K562 (cell line): ENCODE data around the gene ABCF2. TPM values are rescaled to one million over a fixed set of nuclear protein-coding genes. Genes with fewer than 3 reads are reported as not detected.
A peak's percentile ranks its signal among the peaks of the same experiment; 100 is the strongest.

Source experiments
- ATAC-seq: fragments of 200-7000 bp; cut with Tn5 transposase; 3 replicates; pipeline ENCODE4 v1.9.1; 2020; ENCODE audit warnings: moderate library complexity
- BruUV-seq: library from RNA; stranded (reverse); fragments of 400-500 nt; replicated peaks from 2 replicates; lab custom pipeline; 2021; lab: Mats Ljungman, UMichigan
- CTCF ChIA-PET: fragments of 300-600 bp; formaldehyde crosslinking; extraction: SDS; loops from one replicate; lab custom pipeline; 2021; ENCODE audit warnings: low intra/inter-chr PET ratio; lab: Yijun Ruan, JAX
- POLR2A ChIA-PET: fragments of 300-600, 350-650 bp; sonication (Branson Sonifier 250); formaldehyde crosslinking; extraction: SDS; loops from one replicate; lab custom pipeline; 2021; ENCODE audit warnings: antibody characterized with exemption, inconsistent platforms; lab: Yijun Ruan, JAX
- DNase-seq, 4 experiments: peaks; one replicate each; pipeline versions ENCODE4 v3.0.0 to v3.0.0-alpha.2; 2011 to 2018; ENCODE audit warnings: low spot score in 3 of 4, mixed read lengths in 3 of 4; ENCODE audit errors: extremely low read depth in 1 of 4
- FAIRE-seq: peaks from 2 replicates; lab custom pipeline; 2011; peaks lifted over from hg19 to GRCh38; lab: Jason Lieb, UNC
- H2AFZ ChIP-seq: 2 replicates; pipeline ENCODE4 v1.6.0; 2011; ENCODE audit warnings: low read depth, low read length, control low read depth, inconsistent platforms
- H3K27ac ChIP-seq: fragments of 200-600 bp; 3 replicates; pipeline ENCODE4 v1.8.0; 2011; ENCODE audit warnings: low read depth, mild to moderate bottlenecking, control low read depth, inconsistent platforms, low read length, moderate library complexity, mixed read lengths; ENCODE audit errors: extremely low read depth
- H3K27me3 ChIP-seq, 2 experiments: fragments of 300-600 bp in 1 of 2; 2 replicates in 1 of 2; 3 replicates in 1 of 2; pipeline versions ENCODE4 v1.6.0 to v1.8.0; 2011; ENCODE audit warnings: inconsistent platforms in 2 of 2, low read length in 2 of 2, mild to moderate bottlenecking in 1 of 2, mixed read lengths in 1 of 2, moderate library complexity in 1 of 2; ENCODE audit not compliant: control insufficient read depth in 2 of 2, insufficient read depth in 2 of 2
- H3K36me3 ChIP-seq: fragments of 300-600 bp; 3 replicates; pipeline ENCODE4 v1.8.0; 2011; ENCODE audit warnings: mild to moderate bottlenecking, low read length, inconsistent platforms; ENCODE audit not compliant: control insufficient read depth, insufficient read depth
- H3K4me1 ChIP-seq, 2 experiments: fragments of 200-600 bp in 1 of 2; replicated peaks in 1 of 2; 2 replicates in 1 of 2; 3 replicates in 1 of 2; pipeline versions ENCODE4 v1.5.1 to v1.8.0; 2011; ENCODE audit warnings: inconsistent platforms in 2 of 2, low read length in 2 of 2, mild to moderate bottlenecking in 1 of 2, mixed read lengths in 1 of 2, moderate library complexity in 1 of 2; ENCODE audit not compliant: control insufficient read depth in 2 of 2, insufficient read depth in 2 of 2
- H3K4me2 ChIP-seq: 2 replicates; pipeline ENCODE4 v1.6.1; 2011; ENCODE audit warnings: low read length, control low read depth, inconsistent platforms, mixed read lengths; ENCODE audit not compliant: insufficient read depth
- H3K4me3 ChIP-seq: fragments of 200-600 bp; sonication (generic), shearing (Covaris generic); 2 replicates; pipeline ENCODE4 v1.5.1; 2016; ENCODE audit warnings: control low read depth, inconsistent platforms
- H3K79me2 ChIP-seq: fragments of 200-600 bp; 3 replicates; pipeline ENCODE4 v1.8.0; 2011; ENCODE audit warnings: low read length, inconsistent platforms; ENCODE audit not compliant: control insufficient read depth, insufficient read depth
- H3K9ac ChIP-seq, 2 experiments: 2 replicates each; pipeline versions ENCODE4 v1.6.0 to v1.6.1; 2011; ENCODE audit warnings: low read depth in 2 of 2, low read length in 2 of 2, control low read depth in 1 of 2, inconsistent platforms in 1 of 2, mild to moderate bottlenecking in 1 of 2, mixed read lengths in 1 of 2; ENCODE audit not compliant: insufficient read depth in 1 of 2
- H3K9me1 ChIP-seq: one replicate; pipeline ENCODE4 v1.6.0; 2011; ENCODE audit warnings: inconsistent platforms, mild to moderate bottlenecking, low read length, moderate library complexity; ENCODE audit not compliant: control insufficient read depth, insufficient read depth
- H3K9me3 ChIP-seq: replicated peaks from 2 replicates; pipeline ENCODE4 v1.5.1; 2011; ENCODE audit warnings: low read depth, low read length, inconsistent platforms; ENCODE audit not compliant: control insufficient read depth, insufficient read depth
- H4K20me1 ChIP-seq: replicated peaks from 2 replicates; pipeline ENCODE4 v1.6.1; 2011; ENCODE audit warnings: low read length, inconsistent platforms, mixed read lengths; ENCODE audit not compliant: control insufficient read depth, insufficient read depth
- CAMTA2 ChIP-seq: fragments of 250-450 bp; sonication (Bioruptor Pico); conservative IDR thresholded peaks from 2 replicates; pipeline ENCODE4 v1.5.1; 2022
- ELF4 ChIP-seq: fragments of 450-650 bp; formaldehyde crosslinking; IDR thresholded peaks from 2 replicates; pipeline ENCODE4 v1.4.0; 2022; ENCODE audit warnings: missing genetic modification characterization
- FOXA3 ChIP-seq, 2 experiments: fragments of 450-650 bp in 1 of 2; sonication (generic) in 1 of 2; formaldehyde crosslinking; IDR thresholded peaks in 1 of 2; conservative IDR thresholded peaks in 1 of 2; 2 replicates each; pipeline versions ENCODE4 v1.4.0 to v1.8.0; 2020 to 2022; ENCODE audit warnings: mild to moderate bottlenecking in 2 of 2, missing genetic modification reagents in 1 of 2
- PHF8 ChIP-seq: fragments of 200-600 bp; sonication (generic); IDR thresholded peaks from 2 replicates; pipeline ENCODE4 v1.6.1; 2012; ENCODE audit warnings: mixed run types, mild to moderate bottlenecking, inconsistent platforms, low read length, moderate library complexity, borderline replicate concordance
- TRIM24 ChIP-seq, 2 experiments: fragments of 450-650 bp; IDR thresholded peaks; 2 replicates each; pipeline ENCODE4 v1.6.1; 2016
- ZKSCAN1 ChIP-seq: fragments of 150-350 bp; IDR thresholded peaks from 2 replicates; pipeline ENCODE4 v1.6.1; 2016; ENCODE audit warnings: low read depth, low read length
- ZNF316 ChIP-seq: fragments of 450-650 bp; IDR thresholded peaks from 2 replicates; pipeline ENCODE4 v1.6.1; 2016
- ZNF639 ChIP-seq, 2 experiments: fragments of 200-800 bp in 1 of 2; sonication (Bioruptor generic) in 1 of 2; sonication (generic) in 1 of 2; formaldehyde crosslinking in 1 of 2; IDR thresholded peaks in 1 of 2; conservative IDR thresholded peaks in 1 of 2; 2 replicates each; pipeline versions ENCODE4 v1.5.0 to v1.6.1; 2016 to 2020; ENCODE audit warnings: missing compliant biosample characterization in 1 of 2, missing genetic modification characterization in 1 of 2, missing genetic modification reagents in 1 of 2
- WGBS: fragments of 100-300 bp; shearing (Covaris generic); methylation state at CpG from one replicate; pipeline ENCODE4 v1.1.6; 2016; ENCODE audit warnings: low coverage, mixed read lengths; ENCODE audit not compliant: insufficient coverage; ENCODE audit errors: missing lambda C conversion rate; 5-methylcytosine and 5-hydroxymethylcytosine counted together
- in situ Hi-C: fragments of 300-500 bp; cut with MboI; formaldehyde crosslinking; loops from 4 replicates; pipeline ENCODE4 v1.15.0; 2018; ENCODE audit warnings: inconsistent platforms, mixed read lengths
- intact Hi-C: fragments of 100-400 bp; cut with micrococcal nuclease; formaldehyde crosslinking; loops from 2 replicates; pipeline ENCODE4 v1.14.2; 2022
- polyA plus RNA-seq, 8 experiments: library from polyadenylated mRNA; depleted of rRNA in 4 of 8; stranded (reverse) in 5 of 8; unstranded in 3 of 8; fragments of >200 nt; fragmentation: Nextera tagmentation in 2 of 8; fragmentation: Illumina TruSeq in 1 of 8; extraction: Ambion mirVana in 2 of 8; extraction: Trizol in 1 of 8; gene quantifications; 2 replicates each; pipeline versions ENCODE4 v1.2.1 to v1.2.3, GENCODE V29; 2011 to 2014; ENCODE audit warnings: inconsistent platforms in 1 of 8, missing spikeins in 1 of 8
- total RNA-seq, 7 experiments: library from RNA; depleted of rRNA in 6 of 7; stranded (reverse); fragments of >200 nt in 6 of 7; fragmentation: Illumina TruSeq in 2 of 7; extraction: Trizol in 2 of 7; gene quantifications; 2 replicates each; pipeline versions ENCODE4 v1.2.1 to v1.2.3, GENCODE V29; 2011 to 2021; ENCODE audit warnings: low replicate concordance in 1 of 7
- TF ChIP-seq, protein P1 (sequence below), 3 experiments: IDR thresholded peaks in 2 of 3; conservative IDR thresholded peaks in 1 of 3; 2 replicates each; pipeline ENCODE4 v1.5.1; 2011 to 2012; ENCODE audit warnings: low read length in 3 of 3, mild to moderate bottlenecking in 3 of 3, control low read depth in 2 of 3, improper control_type of control experiment in 1 of 3, inconsistent platforms in 1 of 3, low read depth in 1 of 3, mixed read lengths in 1 of 3, moderate library complexity in 1 of 3; ENCODE audit not compliant: insufficient read depth in 2 of 3
- TF ChIP-seq, protein P2 (sequence below): sonication (generic); formaldehyde crosslinking; IDR thresholded peaks from 2 replicates; pipeline ENCODE4 v1.8.0; 2022; ENCODE audit warnings: missing genetic modification reagents, mild to moderate bottlenecking, moderate library complexity, borderline replicate concordance

ABCF2 gene
- total and polyA plus RNA-seq, 9 of the 15 experiments (the other 6 are each of a cell fraction or from before 2014, with no cell fraction given), result 62.1 to 224 (median 113) TPM

GRCh38 chr7:151185762-151186639 is 41.0 kb downstream of the ABCF2 start:
- intact Hi-C loops, result no loop called here
- Histone ChIP-seq H3K36me3 (no peaks in the 10 kb centered on the region), H3K9me1 (no peaks in the 10 kb centered on the region), H2AFZ (no peak overlapping the region), H3K4me1 (peaks cover 0 to 19% of the 10 kb centered on the region in 2 experiments; a peak in 2 of 5 replicates), H3K27ac (no peak overlapping the region), H3K27me3 (peaks cover 53 to 64% of the 10 kb centered on the region in 2 experiments), H4K20me1 (no peaks in the 10 kb centered on the region), H3K9me3 (no peaks in the 10 kb centered on the region; the same call in 1 of the 2 replicates), H3K4me2 (no peak overlapping the region), H3K79me2 (no peaks in the 10 kb centered on the region), H3K4me3 (no peak overlapping the region), H3K9ac (no peak overlapping the region)
- TF ChIP-seq, protein P1, sequence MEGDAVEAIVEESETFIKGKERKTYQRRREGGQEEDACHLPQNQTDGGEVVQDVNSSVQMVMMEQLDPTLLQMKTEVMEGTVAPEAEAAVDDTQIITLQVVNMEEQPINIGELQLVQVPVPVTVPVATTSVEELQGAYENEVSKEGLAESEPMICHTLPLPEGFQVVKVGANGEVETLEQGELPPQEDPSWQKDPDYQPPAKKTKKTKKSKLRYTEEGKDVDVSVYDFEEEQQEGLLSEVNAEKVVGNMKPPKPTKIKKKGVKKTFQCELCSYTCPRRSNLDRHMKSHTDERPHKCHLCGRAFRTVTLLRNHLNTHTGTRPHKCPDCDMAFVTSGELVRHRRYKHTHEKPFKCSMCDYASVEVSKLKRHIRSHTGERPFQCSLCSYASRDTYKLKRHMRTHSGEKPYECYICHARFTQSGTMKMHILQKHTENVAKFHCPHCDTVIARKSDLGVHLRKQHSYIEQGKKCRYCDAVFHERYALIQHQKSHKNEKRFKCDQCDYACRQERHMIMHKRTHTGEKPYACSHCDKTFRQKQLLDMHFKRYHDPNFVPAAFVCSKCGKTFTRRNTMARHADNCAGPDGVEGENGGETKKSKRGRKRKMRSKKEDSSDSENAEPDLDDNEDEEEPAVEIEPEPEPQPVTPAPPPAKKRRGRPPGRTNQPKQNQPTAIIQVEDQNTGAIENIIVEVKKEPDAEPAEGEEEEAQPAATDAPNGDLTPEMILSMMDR (IDR thresholded peaks at IDR 0.05 in 2 of 3, conservative IDR thresholded peaks at IDR 0.05 in 1 of 3; ENCODE audit: insufficient read depth in 2 of 3, low read depth in 1 of 3, low read length in 3 of 3), result 0 out of 6 replicates have a peak, but pooled peaks of 1 of the 3 experiments have one; percentile 2
- no peak for TF ChIP-seq PHF8
- TF ChIP-seq, protein P2, sequence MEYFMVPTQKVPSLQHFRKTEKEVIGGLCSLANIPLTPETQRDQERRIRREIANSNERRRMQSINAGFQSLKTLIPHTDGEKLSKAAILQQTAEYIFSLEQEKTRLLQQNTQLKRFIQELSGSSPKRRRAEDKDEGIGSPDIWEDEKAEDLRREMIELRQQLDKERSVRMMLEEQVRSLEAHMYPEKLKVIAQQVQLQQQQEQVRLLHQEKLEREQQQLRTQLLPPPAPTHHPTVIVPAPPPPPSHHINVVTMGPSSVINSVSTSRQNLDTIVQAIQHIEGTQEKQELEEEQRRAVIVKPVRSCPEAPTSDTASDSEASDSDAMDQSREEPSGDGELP (CRISPR knock-in tag), result 0 out of 2 replicates have a peak, but pooled peaks have one; percentile 20
- no peak for TF ChIP-seq CAMTA2 (CRISPR knock-in tag)
- TF ChIP-seq ZNF316, result peak; percentile 76
- TF ChIP-seq FOXA3 (CRISPR knock-in tag; conservative IDR thresholded peaks at IDR 0.05 in 1 of 2, IDR thresholded peaks at IDR 0.05 in 1 of 2), result no peak
- peak in 1 of 2 experiments; percentile 30; a peak in 1 of 4 replicates for TF ChIP-seq TRIM24 (IDR thresholded peaks at IDR 0.05)
- no peak for TF ChIP-seq ZKSCAN1
- no peak for TF ChIP-seq ELF4
- 0 out of 4 replicates have a peak, but pooled peaks of 1 of the 2 experiments have one; percentile 29 for TF ChIP-seq ZNF639 (CRISPR knock-in tag; conservative IDR thresholded peaks at IDR 0.05 in 1 of 2, IDR thresholded peaks at IDR 0.05 in 1 of 2)
- ATAC-seq (peak; percentile 37; the same call in 2 of the 3 replicates), FAIRE-seq (no peak), DNase-seq (no peak)
- WGBS, result 20% methylated on average over 16 of the region's 16 CpGs
- in situ Hi-C loops, result no loop called here
- no TSS peak for BruUV-seq
- ChIA-PET POLR2A (interaction anchor here (1.2 kb wide), 2 partner anchors 15 to 23 kb away, joined by 3 to 6 read pairs; no protein-coding TSS in a partner anchor), CTCF (no interaction called here)
